Upper lobe of right lung (tissue), 1 donor: ENCODE results near the gene GRID1. TPM values are rescaled to one million over a fixed set of nuclear protein-coding genes. Genes with fewer than 3 reads are reported as not detected.

Source experiments
- ATAC-seq: fragments of 200-7000 bp; cut with Tn5 transposase; one replicate; pipeline ENCODE4 v1.9.1; 2020; ENCODE audit warnings: mild to moderate bottlenecking, moderate library complexity
- DNase-seq: peaks from one replicate; pipeline ENCODE4 v3.0.0-alpha.2; 2020
- H3K27ac ChIP-seq: fragments of 200-600 bp; one replicate; pipeline ENCODE4 v1.8.0; 2022
- H3K27me3 ChIP-seq: fragments of 200-600 bp; one replicate; pipeline ENCODE4 v1.8.0; 2022; ENCODE audit warnings: mild to moderate bottlenecking
- H3K36me3 ChIP-seq: fragments of 200-600 bp; one replicate; pipeline ENCODE4 v1.8.0; 2022
- H3K4me1 ChIP-seq: fragments of 200-600 bp; one replicate; pipeline ENCODE4 v1.8.0; 2022
- H3K4me3 ChIP-seq: fragments of 200-600 bp; one replicate; pipeline ENCODE4 v1.8.0; 2022; ENCODE audit warnings: mild to moderate bottlenecking
- H3K9me3 ChIP-seq: fragments of 200-600 bp; one replicate; pipeline ENCODE4 v1.8.0; 2022
- intact Hi-C: fragments of 100-400 bp; cut with DNase I; formaldehyde crosslinking; loops from one replicate; pipeline ENCODE4 v1.11.0; 2022
- total RNA-seq: library from RNA; stranded (reverse); fragmentation: NEBNext Ultra II Directional; extraction: Animal tissue kit (Norgen Biotek cat#: 25700); gene quantifications from one replicate; pipeline ENCODE4 v1.2.1, GENCODE V29; 2021
- TF ChIP-seq, protein P1 (sequence below): fragments of 200-600 bp; IDR thresholded peaks from one replicate; pipeline ENCODE4 v1.8.0; 2022; ENCODE audit warnings: antibody characterized with exemption
- donor health status: DM: no; HTN: yes; CAD: no; lungs with severe emphysema.

The GRID1 gene
- total RNA-seq, 1 donor from 2014 or later = 3.0 TPM

DNA sequence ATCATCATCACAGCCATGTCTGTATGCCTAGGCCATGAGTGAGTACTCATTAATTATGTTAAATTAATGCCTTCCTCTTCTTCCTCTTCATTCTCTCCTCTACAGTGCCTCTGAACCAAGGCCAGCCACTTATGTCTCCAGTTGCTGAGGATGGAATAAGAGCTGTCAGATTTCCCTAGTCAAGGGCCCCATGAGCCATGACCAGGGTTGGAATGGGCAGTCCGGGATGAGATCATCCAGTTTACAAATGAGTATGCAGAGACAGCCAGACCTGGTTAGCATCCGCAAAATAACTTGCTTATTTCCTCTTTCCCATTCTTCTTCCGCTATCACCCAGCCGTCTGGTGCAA lies 342.7 kb downstream of the GRID1 start:
- Histone ChIP-seq H3K27me3 (no peaks in the 10 kb centered on the region), H3K9me3 (no peaks in the 10 kb centered on the region), H3K36me3 (no peaks in the 10 kb centered on the region), H3K27ac (no peak overlapping the region), H3K4me3 (no peak overlapping the region), H3K4me1 (no peaks in the 10 kb centered on the region)
- TF ChIP-seq, protein P1, sequence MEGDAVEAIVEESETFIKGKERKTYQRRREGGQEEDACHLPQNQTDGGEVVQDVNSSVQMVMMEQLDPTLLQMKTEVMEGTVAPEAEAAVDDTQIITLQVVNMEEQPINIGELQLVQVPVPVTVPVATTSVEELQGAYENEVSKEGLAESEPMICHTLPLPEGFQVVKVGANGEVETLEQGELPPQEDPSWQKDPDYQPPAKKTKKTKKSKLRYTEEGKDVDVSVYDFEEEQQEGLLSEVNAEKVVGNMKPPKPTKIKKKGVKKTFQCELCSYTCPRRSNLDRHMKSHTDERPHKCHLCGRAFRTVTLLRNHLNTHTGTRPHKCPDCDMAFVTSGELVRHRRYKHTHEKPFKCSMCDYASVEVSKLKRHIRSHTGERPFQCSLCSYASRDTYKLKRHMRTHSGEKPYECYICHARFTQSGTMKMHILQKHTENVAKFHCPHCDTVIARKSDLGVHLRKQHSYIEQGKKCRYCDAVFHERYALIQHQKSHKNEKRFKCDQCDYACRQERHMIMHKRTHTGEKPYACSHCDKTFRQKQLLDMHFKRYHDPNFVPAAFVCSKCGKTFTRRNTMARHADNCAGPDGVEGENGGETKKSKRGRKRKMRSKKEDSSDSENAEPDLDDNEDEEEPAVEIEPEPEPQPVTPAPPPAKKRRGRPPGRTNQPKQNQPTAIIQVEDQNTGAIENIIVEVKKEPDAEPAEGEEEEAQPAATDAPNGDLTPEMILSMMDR = no peak
- intact Hi-C loops = no loop called here
- no peak for ATAC-seq
- DNase-seq = no peak

DNA sequence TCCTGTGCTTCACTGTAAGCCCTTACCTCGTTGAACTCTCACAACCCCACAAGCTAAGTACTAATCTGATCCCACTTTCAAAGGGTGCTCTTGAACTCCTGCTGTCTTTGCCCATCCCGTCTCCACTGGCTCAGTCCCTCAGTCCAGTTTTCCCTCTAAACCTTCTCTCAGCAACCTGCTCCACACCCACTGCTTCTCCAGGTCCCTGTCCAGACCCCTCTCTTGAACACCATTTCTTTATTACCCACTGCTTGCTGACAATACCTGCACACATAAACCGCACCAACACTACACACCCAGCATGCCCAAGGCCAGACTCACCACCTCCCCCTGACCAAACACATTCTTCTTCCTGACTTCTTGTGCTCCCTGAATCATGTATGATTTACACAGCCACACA lies 343.3 kb downstream of the GRID1 start:
- no peaks in the 10 kb centered on the region for H3K4me1 ChIP-seq
- TF ChIP-seq, protein P1 = no peak
- H3K27ac ChIP-seq = no peak overlapping the region
- no peaks in the 10 kb centered on the region for H3K9me3 ChIP-seq
- no peak overlapping the region for H3K4me3 ChIP-seq
- H3K36me3 ChIP-seq = no peaks in the 10 kb centered on the region
- no peak for ATAC-seq
- no peaks in the 10 kb centered on the region for H3K27me3 ChIP-seq
- no peak for DNase-seq
- intact Hi-C loops = no loop called here

DNA sequence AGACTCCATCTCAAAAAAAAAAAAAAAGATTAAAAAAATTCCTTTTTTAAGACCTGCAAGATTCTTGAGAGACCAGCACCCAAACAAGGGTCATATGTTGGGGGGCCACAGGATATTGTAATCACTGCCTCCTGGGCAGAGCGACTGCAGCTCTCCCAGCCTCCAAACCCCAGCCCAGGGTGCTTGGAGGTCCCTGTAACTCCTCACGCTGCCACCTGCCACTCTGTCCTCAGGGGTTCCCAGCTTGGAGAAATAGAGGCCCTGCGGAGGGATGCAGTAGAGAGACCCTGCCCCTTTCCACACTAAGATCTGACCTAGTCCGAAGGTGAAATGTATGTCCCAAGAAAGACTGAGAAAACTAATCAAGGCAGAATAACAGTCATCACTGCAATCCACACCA lies 343.7 kb downstream of the GRID1 start:
- Histone ChIP-seq H3K27me3 (no peaks in the 10 kb centered on the region), H3K9me3 (no peaks in the 10 kb centered on the region), H3K4me1 (no peaks in the 10 kb centered on the region), H3K4me3 (no peak overlapping the region), H3K27ac (no peak overlapping the region), H3K36me3 (no peaks in the 10 kb centered on the region)
- ATAC-seq (no peak), DNase-seq (no peak)
- TF ChIP-seq, protein P1 = no peak
- intact Hi-C loops = no loop called here

DNA sequence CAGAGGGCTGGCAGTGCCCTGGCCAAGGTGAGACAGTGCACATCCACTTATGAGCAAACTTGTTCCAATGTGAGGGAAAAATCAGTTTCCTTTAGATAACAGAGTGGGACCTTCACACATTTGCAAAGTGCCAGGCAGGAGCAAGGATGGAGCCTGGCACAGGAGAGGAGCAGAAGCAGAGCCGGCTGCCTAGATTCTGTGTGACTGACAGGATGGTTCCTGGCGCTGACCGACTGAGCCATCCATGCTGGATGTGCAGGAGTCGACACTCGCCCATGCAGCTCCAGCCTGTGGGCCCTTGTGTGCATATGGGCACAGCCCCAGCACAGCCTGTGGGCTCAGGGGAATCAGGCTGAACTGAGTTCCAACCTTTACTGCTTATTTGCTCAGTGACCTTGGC lies 346.5 kb downstream of the GRID1 start:
- Histone ChIP-seq H3K4me1 (no peaks in the 10 kb centered on the region), H3K27me3 (no peaks in the 10 kb centered on the region), H3K4me3 (no peak overlapping the region), H3K9me3 (no peaks in the 10 kb centered on the region), H3K27ac (no peak overlapping the region), H3K36me3 (no peaks in the 10 kb centered on the region)
- intact Hi-C loops = no loop called here
- no peak for DNase-seq
- TF ChIP-seq, protein P1 = no peak
- no peak for ATAC-seq

DNA sequence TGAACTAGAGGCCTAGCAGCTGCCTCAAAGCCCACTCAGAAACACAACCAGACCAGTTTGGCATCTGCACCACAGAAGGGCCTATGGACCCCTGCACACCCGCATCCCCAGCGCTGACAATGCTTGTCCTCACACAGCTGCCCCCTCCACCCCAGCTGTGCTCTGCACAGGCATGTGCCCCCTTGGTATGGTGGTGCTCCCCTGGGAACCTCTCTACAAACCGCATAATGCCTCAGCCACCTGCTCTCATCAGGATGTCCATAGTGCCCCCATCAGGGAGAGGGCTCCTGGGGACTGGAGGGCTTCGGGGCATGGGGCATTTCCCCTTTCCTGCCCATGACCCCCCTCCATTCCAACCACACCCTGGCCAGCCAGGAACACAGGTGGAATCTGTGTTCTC lies 347.5 kb downstream of the GRID1 start:
- no peaks in the 10 kb centered on the region for H3K27me3 ChIP-seq
- ATAC-seq (no peak), DNase-seq (no peak)
- H3K36me3 ChIP-seq = no peaks in the 10 kb centered on the region
- H3K4me1 ChIP-seq = no peaks in the 10 kb centered on the region
- no peak overlapping the region for H3K27ac ChIP-seq
- H3K9me3 ChIP-seq = no peaks in the 10 kb centered on the region
- TF ChIP-seq, protein P1 = no peak
- intact Hi-C loops = no loop called here
- no peak overlapping the region for H3K4me3 ChIP-seq

DNA sequence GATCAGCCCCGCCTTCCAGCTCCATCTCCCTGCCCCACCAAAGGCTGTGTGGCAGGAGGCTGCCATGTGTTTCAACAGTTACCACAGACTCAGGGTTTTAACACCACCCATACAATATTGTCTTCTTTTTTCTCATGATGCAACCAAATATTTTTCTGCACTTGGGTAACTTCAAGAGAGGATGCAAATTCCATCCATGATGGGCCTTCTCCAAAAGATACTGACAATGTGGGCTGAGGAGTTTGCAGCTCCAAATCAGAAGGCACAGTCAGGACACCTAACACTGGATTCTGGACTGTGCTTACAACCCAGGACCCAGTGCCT lies 347.9 kb downstream of the GRID1 start:
- DNase-seq = no peak
- intact Hi-C loops = no loop called here
- Histone ChIP-seq H3K36me3 (no peaks in the 10 kb centered on the region), H3K4me3 (no peak overlapping the region), H3K27me3 (no peaks in the 10 kb centered on the region), H3K27ac (no peak overlapping the region), H3K4me1 (no peaks in the 10 kb centered on the region), H3K9me3 (no peaks in the 10 kb centered on the region)
- TF ChIP-seq, protein P1 = no peak
- no peak for ATAC-seq
